ENCODE data around the gene TPBG.
"Not testable (repeated sequence)": the region's sequence is repeated elsewhere in the genome, so short reads cannot be mapped to it uniquely, and the experiment has no call there.

Gene TPBG

GRCh38 chr6:82376636-82377035 lies 13.0 kb downstream of the TPBG start:
- no peak for DNase-seq (ENCODE audit: low spot score)

DNA sequence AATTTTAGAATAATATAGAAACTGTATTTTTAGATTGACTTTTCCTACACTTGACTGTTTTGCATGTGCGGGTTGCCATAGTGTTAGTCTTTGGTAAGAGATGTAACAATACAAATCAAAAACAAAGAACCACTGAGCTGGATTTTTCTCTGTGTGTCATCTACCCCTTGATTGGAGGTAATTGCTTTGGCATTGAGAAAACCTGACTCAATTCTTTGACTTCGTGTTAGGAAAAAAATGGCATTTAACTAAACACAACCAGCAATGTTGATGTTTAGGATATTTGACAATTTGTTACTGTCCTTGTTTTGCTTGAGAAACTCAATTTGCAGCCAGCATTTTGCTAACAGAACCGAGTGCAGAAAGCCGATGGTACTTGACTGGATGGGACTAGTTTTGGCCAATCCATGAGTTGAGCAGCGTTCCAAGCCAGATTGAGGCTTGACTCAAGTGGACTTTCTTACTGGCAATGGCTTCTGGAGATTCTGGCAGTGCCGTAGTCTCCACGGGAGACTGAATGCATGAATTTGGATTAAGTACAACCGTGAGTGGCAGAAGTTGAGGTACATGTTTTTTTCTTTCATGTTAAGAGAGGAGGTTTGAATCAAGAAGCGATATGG lies 17.1 kb downstream of the TPBG start:
- no peak for DNase-seq (ENCODE audit: low spot score)

DNA sequence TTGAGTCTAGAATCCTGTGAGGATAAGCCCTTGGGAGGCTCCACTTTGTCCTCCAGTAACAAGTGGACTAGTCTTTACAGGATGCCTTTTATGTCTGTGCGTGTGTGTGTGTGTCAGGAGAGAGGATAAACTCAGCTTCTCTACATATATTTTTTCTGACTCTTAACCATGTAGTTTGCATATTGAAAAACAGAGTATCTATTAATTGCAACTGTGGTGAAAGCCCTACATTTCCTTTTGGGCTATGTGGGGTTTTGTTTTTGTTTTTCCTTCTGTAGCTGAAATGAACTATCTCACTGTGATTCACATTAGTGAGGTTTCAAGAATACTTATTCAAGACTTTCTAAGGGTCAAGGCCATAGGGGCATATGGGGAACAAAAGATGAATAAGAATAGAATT lies 17.7 kb downstream of the TPBG start:
- no peak for DNase-seq (ENCODE audit: low spot score)

- DNase-seq (ENCODE audit: low spot score) = no peak
These were observed 21.5 kb downstream of the TPBG start for GRCh38 chr6:82385102-82385501.

DNA sequence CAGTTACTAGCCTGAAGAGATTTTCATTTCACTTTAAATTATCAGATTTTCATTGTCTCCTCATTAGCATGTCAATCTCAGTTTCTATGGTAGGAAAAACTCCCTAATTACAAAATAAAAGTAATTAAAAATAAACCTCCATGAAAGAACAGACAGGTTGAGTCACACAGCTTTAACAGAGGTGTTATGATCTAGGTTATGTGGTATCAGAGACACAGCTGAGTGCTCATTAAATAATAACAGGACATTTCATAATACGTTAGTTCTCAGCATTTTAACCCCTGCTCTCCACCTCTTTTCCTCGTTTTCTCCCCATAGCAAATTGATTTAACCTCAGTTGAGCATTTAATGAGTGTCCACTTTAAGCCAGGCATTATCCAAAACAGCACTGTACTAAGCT lies 21.9 kb downstream of the TPBG start:
- DNase-seq (ENCODE audit: low spot score) = no peak

GRCh38 chr6:82385961-82386360 lies 22.3 kb downstream of the TPBG start:
- DNase-seq (ENCODE audit: low spot score) = no peak

DNA sequence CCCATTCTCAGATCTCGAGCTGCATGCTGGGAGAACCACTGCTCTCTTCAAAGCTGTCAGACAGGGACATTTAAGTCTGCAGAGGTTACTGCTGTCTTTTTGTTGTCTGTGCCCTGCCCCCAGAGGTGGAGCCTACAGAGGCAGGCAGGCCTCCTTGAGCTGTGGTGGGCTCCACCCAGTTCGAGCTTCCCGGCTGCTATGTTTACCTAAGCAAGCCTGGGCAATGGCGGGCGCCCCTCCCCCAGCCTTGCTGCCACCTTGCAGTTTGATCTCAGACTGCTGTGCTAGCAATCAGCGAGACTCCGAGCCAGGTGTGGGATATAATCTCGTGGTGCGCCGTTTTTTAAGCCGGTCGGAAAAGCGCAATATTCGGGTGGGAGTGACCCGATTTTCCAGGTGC lies 31.2 kb downstream of the TPBG start:
- not testable (repeated sequence) for DNase-seq (ENCODE audit: low spot score)

GRCh38 chr6:82396964-82397751 lies 33.5 kb downstream of the TPBG start:
- DNase-seq (ENCODE audit: low spot score) = no peak

DNA sequence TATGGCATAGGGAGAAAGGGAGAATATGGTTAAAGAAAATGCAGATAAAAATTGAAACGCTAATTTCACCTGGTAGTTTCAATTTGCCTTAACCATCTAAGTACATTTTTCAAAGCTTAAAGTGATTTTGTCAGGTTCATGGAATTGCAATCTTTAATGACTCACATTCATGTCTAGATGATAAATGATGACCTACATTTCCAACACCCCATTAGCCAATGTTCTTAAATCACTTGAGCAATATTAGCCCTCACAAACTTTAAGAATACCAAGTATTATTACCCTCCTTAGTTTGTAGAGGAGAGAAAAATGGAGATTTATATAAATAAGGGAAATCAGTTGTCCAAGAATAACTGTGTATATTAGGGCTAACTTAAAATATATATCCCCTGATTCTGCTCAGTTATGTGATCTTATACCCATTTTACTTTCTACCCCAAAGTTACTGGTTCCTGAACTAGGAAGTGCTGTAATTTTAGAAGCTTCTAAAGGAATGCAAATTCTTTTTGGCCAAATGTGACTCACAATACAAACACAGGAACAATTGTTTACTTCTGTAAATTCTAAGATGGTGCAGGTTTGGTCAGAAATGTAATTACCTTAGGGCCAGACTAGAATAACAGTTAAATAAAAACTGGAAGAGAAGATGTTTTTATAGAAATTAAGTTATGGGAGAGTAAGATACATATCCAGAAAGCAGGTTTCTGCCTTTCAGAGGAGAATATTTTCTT lies 34.5 kb downstream of the TPBG start:
- DNase-seq (ENCODE audit: low spot score) = no peak

- DNase-seq (ENCODE audit: low spot score) = no peak
These were observed 45.4 kb downstream of the TPBG start for GRCh38 chr6:82408952-82409431.

DNA sequence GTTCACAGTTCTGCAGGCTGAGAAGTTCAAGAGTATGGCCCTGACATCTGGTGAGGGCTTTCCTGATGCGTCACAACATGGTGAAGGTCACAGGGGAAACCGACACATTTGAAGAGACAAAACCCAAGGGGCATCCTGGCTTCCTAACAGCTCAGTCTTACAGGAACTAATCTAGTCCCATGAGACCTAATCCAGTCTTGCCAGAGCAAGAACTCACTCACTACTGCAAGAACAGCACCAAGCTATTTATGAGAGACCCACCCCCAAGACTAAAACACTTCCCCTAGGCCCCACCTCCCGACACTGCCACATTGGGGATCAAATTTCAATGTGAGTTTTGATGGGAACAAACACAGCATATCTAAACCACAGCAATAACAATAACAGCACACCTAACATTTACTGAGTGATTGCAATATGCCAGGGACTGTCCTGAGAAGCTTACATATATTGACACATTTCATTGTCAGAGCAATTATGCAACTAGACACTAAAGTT lies 46.6 kb downstream of the TPBG start:
- DNase-seq (ENCODE audit: low spot score) = no peak

- DNase-seq (ENCODE audit: low spot score) = no peak
These were observed 50.3 kb downstream of the TPBG start for GRCh38 chr6:82413868-82414267.

- no peak for DNase-seq (ENCODE audit: low spot score)
These were observed 52.2 kb downstream of the TPBG start for GRCh38 chr6:82415820-82416219.

DNA sequence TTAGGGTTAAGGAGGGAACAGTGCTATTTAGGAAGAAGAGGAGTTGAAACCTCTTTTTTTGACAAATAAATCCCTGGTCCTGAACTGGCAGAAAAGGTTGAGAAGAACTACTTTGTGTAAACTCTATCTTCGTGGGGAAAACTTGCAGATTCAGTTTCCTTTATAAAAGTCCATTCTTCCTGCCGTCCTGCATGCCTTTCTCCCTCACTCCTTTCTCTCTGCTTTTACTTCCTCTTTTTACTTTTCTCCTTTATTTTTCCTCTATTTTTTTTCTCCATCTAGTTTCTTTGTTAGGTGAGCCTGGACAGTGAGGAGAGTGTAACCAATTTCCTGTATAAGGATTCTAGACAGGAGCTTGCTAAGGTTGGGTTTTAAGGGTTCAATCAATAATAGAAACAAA lies 52.7 kb downstream of the TPBG start:
- no peak for DNase-seq (ENCODE audit: low spot score)
